IPS-15b (cell line): ENCODE results near the gene YIF1A.
"Not testable (repeated sequence)": the region's sequence is repeated elsewhere in the genome, so short reads cannot be mapped to it uniquely, and the experiment has no call there.

Experiments used
- H3K27me3 ChIP-seq: one replicate; pipeline ENCODE4 v1.6.1; 2013; ENCODE audit warnings: low read length; ENCODE audit not compliant: control insufficient read depth, insufficient read depth
- H3K36me3 ChIP-seq: one replicate; pipeline ENCODE4 v1.6.1; 2013; ENCODE audit warnings: low read length; ENCODE audit not compliant: control insufficient read depth, insufficient read depth
- H3K4me1 ChIP-seq: one replicate; pipeline ENCODE4 v1.6.1; 2013; ENCODE audit warnings: mild to moderate bottlenecking, low read length; ENCODE audit not compliant: control insufficient read depth, insufficient read depth
- H3K4me3 ChIP-seq: one replicate; pipeline ENCODE4 v1.5.1; 2013; ENCODE audit warnings: low read depth, low read length
- H3K9ac ChIP-seq: one replicate; pipeline ENCODE4 v1.6.1; 2013; ENCODE audit warnings: low read depth, mild to moderate bottlenecking, low read length
- H3K9me3 ChIP-seq: one replicate; pipeline ENCODE4 v1.6.1; 2013; ENCODE audit warnings: mild to moderate bottlenecking, low read length; ENCODE audit not compliant: control insufficient read depth, insufficient read depth

The YIF1A gene

DNA sequence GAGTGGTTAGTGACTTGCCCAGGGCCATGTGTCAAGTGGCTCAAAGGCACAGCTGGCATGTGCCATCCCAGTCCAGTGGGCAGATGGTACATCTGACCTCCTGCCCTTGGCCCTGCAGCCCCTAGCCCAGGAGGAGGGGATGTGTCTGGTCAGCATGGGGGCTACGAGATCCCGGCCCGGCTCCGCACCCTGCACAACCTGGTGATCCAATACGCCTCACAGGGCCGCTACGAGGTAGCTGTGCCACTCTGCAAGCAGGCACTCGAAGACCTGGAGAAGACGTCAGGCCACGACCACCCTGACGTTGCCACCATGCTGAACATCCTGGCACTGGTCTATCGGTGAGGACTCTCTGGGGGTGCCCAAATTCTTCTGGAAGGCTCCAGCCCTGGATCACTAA, 26.2 kb downstream of the YIF1A start:
- Histone ChIP-seq H3K9me3 (no peaks in the 10 kb centered on the region), H3K27me3 (no peaks in the 10 kb centered on the region), H3K9ac (no peak overlapping the region), H3K4me1 (peaks cover 3% of the 10 kb centered on the region), H3K4me3 (no peak overlapping the region), H3K36me3 (peaks cover 37% of the 10 kb centered on the region)

GRCh38 chr11:66262191-66262590, 26.8 kb downstream of the YIF1A start:
- Histone ChIP-seq H3K36me3 (peaks cover 37% of the 10 kb centered on the region), H3K4me3 (no peak overlapping the region), H3K9ac (no peak overlapping the region), H3K9me3 (no peaks in the 10 kb centered on the region), H3K4me1 (peaks cover 3% of the 10 kb centered on the region), H3K27me3 (no peaks in the 10 kb centered on the region)

DNA sequence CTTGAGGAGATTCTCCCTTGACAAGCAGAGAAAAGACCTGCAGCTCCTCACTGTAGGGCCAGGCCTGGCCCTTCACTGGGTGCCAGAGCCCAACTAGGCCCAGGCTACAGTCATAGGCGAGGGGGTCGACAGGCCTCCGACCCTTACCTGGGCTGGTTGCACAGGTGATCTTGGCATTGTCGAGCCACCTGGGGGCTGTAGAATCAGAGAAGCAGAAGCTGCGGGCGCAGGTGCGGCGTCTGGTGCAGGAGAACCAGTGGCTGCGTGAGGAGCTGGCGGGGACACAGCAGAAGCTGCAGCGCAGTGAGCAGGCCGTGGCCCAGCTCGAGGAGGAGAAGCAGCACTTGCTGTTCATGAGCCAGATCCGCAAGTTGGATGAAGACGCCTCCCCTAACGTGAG, 27.4 kb downstream of the YIF1A start:
- H3K4me3 ChIP-seq: no peak overlapping the region
- H3K36me3 ChIP-seq: peaks cover 33% of the 10 kb centered on the region
- no peak overlapping the region for H3K9ac ChIP-seq

DNA sequence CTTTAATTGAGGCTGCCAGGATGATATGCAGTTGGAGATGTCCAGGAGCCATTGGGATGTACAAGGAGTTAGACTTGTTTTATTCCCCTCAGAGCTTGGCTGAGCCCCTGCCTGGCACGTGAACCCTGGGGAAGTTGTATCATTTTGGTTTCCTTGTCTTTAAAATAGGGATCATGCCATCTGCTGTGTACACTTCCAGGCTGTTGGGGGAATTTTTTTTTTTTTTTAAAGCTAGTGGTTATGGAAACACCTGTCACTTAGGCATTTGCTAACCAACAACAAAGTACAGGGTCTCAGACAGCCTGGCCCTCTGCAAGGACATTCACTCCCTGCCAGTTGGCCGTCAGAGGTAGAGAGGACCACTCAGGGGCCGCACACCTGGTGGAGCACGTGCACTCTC, 29.0 kb downstream of the YIF1A start:
- H3K27me3 ChIP-seq: no peaks in the 10 kb centered on the region
- no peaks in the 10 kb centered on the region for H3K9me3 ChIP-seq
- H3K9ac ChIP-seq: no peak overlapping the region
- peaks cover 6% of the 10 kb centered on the region for H3K4me1 ChIP-seq
- H3K36me3 ChIP-seq: peaks cover 23% of the 10 kb centered on the region
- H3K4me3 ChIP-seq: no peak overlapping the region

More for the DNA sequence above, 27.4 kb downstream of the YIF1A start:
- H3K9me3 ChIP-seq: no peaks in the 10 kb centered on the region
- peaks cover 5% of the 10 kb centered on the region for H3K4me1 ChIP-seq
- no peaks in the 10 kb centered on the region for H3K27me3 ChIP-seq

- H3K9me3 ChIP-seq: no peaks in the 10 kb centered on the region
- peaks cover 6% of the 10 kb centered on the region for H3K4me1 ChIP-seq
- H3K9ac ChIP-seq: no peak overlapping the region
- H3K27me3 ChIP-seq: no peaks in the 10 kb centered on the region
- no peak overlapping the region for H3K4me3 ChIP-seq
- H3K36me3 ChIP-seq: peaks cover 21% of the 10 kb centered on the region
These were observed 29.7 kb downstream of the YIF1A start for GRCh38 chr11:66259225-66259624.

DNA sequence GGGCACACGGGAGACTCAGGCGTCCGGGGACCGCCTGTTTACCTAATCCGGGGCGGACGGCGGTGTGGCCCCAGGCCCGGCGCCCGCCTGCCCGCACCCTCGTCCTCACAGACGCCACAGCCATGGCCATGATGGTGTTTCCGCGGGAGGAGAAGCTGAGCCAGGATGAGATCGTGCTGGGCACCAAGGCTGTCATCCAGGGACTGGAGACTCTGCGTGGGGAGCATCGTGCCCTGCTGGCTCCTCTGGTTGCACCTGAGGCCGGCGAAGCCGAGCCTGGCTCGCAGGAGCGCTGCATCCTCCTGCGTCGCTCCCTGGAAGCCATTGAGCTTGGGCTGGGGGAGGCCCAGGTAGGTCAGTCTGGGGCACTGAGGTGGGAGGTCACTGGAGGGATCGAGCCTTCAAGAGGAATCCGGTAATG, 30.5 kb downstream of the YIF1A start:
- Histone ChIP-seq H3K9me3 (no peaks in the 10 kb centered on the region), H3K36me3 (peaks cover 21% of the 10 kb centered on the region), H3K9ac (peak overlapping the region; percentile 90), H3K4me1 (peaks cover 6% of the 10 kb centered on the region), H3K27me3 (no peaks in the 10 kb centered on the region), H3K4me3 (peak overlapping the region; percentile 93)

DNA sequence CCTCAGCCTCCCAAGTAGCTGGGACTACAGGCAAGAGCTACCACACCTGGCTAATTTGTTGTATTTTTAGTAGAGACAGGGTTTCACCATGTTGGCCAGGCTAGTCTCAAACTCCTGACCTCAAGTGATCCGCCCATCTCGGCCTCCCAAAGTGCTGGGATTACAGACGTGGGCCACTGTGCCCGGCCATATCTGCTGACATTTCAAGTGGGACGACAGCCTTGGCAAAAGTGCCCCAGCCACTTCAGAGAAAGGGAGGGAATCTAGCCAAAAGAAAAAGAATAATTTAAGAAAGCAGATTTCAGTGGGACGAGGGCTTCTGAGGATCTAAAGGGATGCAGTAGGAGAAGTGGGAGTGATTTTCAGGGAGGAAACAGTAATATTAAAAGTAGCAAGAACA, 35.9 kb downstream of the YIF1A start:
- H3K9ac ChIP-seq, H3K4me3 ChIP-seq, H3K4me1 ChIP-seq: not testable (repeated sequence)

GRCh38 chr11:66251809-66252208, 37.1 kb downstream of the YIF1A start:
- Histone ChIP-seq H3K27me3 (no peaks in the 10 kb centered on the region), H3K9ac (no peak overlapping the region), H3K4me3 (no peak overlapping the region), H3K9me3 (no peaks in the 10 kb centered on the region), H3K4me1 (peaks cover 3% of the 10 kb centered on the region), H3K36me3 (no peaks in the 10 kb centered on the region)

More for the DNA sequence above, 35.9 kb downstream of the YIF1A start:
- H3K27me3 ChIP-seq, H3K36me3 ChIP-seq, H3K9me3 ChIP-seq: not testable (repeated sequence)

- Histone ChIP-seq H3K9me3 (no peaks in the 10 kb centered on the region), H3K36me3 (no peaks in the 10 kb centered on the region), H3K9ac (no peak overlapping the region), H3K4me3 (no peak overlapping the region), H3K4me1 (no peaks in the 10 kb centered on the region), H3K27me3 (no peaks in the 10 kb centered on the region)
These were observed 40.0 kb downstream of the YIF1A start for GRCh38 chr11:66248903-66249302.

DNA sequence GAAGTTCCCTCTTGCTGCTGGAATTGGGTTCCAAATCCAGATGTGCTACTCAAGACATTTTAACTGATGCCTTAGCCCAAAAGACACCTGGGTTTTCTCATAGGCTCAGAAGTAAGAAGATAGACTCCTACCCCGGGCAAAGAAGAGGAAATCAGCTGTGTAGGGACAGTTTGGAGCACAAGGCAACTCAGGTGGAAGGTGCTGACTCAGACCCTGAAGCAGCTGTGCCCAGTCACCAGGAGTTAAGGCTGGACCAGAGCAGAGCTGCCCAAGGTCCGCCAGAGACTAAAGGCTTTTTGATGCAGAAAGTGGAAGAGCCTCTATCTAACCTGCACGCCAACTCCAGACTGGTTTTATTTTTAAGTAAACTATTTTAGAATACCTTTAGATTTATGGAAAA, 41.1 kb downstream of the YIF1A start:
- no peak overlapping the region for H3K4me3 ChIP-seq
- H3K9ac ChIP-seq: no peak overlapping the region
- H3K27me3 ChIP-seq: no peaks in the 10 kb centered on the region
- no peaks in the 10 kb centered on the region for H3K36me3 ChIP-seq
- no peaks in the 10 kb centered on the region for H3K9me3 ChIP-seq
- no peaks in the 10 kb centered on the region for H3K4me1 ChIP-seq

DNA sequence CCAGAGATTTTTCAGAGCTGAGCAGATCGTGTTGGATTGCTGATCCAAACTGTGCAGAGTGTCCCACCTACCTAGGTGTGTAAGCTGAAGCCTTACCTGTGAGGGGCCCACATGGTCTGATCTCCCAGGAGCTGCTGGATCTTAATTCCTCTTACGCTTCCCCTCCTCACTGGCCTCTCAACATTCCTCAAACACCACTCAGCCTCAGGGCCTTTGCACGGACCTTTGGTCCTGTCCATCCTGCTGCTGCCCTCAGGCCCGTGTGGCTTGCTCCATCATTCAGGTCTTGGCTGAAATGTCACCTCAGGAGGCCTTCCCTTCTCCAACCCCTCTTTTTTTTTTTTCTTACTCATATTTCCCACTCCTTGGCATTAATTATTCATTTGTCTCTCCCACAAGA, 41.6 kb downstream of the YIF1A start:
- Histone ChIP-seq H3K4me1 (no peaks in the 10 kb centered on the region), H3K9ac (no peak overlapping the region), H3K4me3 (no peak overlapping the region), H3K27me3 (no peaks in the 10 kb centered on the region), H3K36me3 (no peaks in the 10 kb centered on the region), H3K9me3 (no peaks in the 10 kb centered on the region)

DNA sequence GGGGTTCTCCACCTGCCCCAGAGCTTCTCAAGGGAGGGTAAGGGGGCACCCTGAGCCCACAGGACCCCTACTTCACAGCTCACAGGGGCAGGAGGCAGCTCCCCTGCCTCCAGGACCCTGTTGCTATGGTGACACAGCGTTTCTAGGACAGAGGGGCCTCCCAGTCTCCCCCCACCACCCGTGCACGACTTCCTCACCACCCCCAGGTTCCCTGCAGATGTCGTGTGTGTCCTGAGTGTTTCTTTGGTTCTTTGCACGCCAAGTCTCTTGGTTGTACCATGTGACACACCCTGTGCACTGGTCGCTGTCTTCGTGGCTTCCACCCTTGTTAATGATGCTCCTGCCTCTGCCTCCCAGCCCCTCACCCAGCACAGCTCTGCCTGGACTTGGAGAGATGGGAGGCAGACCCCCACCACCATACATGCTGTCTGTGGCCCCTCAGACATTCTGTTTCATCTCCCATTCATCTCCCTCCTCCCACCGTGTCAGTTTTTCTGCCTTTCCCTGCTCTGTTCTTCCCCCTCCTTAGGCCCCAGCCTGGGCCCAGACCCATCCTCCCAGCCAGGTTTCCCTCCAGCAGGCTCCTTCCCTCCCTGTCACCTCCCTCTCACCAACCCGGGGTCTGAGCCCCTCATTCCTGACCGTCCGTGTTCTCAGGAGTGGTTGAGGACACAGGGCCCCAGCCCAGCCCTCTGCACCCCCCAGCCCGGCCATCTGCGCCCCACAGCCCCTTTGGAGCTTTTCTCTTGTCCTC, 45.0 kb downstream of the YIF1A start:
- no peaks in the 10 kb centered on the region for H3K27me3 ChIP-seq
- H3K4me3 ChIP-seq: no peak overlapping the region
- H3K9me3 ChIP-seq: no peaks in the 10 kb centered on the region
- H3K36me3 ChIP-seq: peaks cover 8% of the 10 kb centered on the region
- H3K4me1 ChIP-seq: no peaks in the 10 kb centered on the region
- no peak overlapping the region for H3K9ac ChIP-seq
